HG03432 (cell line): ENCODE data around the gene KIRREL2.

ENCODE experiments used
- ATAC-seq: cut with Tn5 transposase; IDR thresholded peaks from one replicate; pipeline ENCODE4 v1.9.1; 2021; ENCODE audit warnings: mild to moderate bottlenecking, moderate library complexity; ENCODE audit not compliant: unreplicated experiment

The KIRREL2 gene

GRCh38 chr19:35913589-35913988 is 56.9 kb downstream of the KIRREL2 start:
- ATAC-seq = no peak

- no peak for ATAC-seq
Measured at GRCh38 chr19:35915443-35915842, 58.7 kb downstream of the KIRREL2 start.
